ENCODE measurements around the gene DOCK6. TPM values are rescaled to one million over a fixed set of nuclear protein-coding genes. Genes with fewer than 3 reads are reported as not detected.

DOCK6 gene
- total RNA-seq, 1 experiment from 2014 or later = 57.9 TPM

DNA sequence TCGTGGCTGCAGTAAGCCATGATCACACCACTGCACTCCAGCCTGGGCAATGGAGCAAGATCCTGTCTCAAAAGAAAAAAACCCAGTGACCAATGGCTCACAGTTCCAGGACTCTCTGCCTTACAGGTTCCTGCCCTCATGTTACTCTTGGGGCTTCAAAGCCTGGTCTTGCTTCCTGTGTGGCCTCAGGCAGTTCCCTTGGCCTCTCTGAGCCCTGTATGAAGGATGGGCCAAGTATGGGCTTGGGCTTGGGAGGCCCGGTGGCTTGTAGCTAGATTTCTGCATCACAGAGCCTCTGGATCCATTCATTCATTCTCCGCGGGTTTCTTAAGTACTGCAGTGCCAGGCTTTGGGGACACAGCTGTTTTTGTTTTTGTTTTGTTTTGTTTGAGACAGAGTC, 32.9 kb upstream of the DOCK6 start:
- H2BK15ac ChIP-seq (ENCODE audit: low read depth, low read length) = no peak overlapping the region
- no peak overlapping the region for H3K4ac ChIP-seq (ENCODE audit: low read depth, low read length)
- no peak overlapping the region for H4K5ac ChIP-seq (ENCODE audit: insufficient read length, low read depth, low read length)
- no peaks in the 10 kb centered on the region; a peak in 2 of 7 replicates for H3K36me3 Mint-ChIP-seq (ENCODE audit: insufficient read depth in 1 of 3, low read depth in 3 of 3)
- H4K20me1 ChIP-seq (ENCODE audit: control insufficient read depth, insufficient read depth, insufficient read length) = peaks cover 4% of the 10 kb centered on the region
- H3T11ph ChIP-seq (ENCODE audit: low read length) = no peak overlapping the region
- no peak overlapping the region for H3K27ac ChIP-seq (ENCODE audit: insufficient read length, low read depth, low read length)
- no peak overlapping the region for H2BK120ac ChIP-seq (ENCODE audit: low read depth, low read length, poor library complexity, severe bottlenecking)
- no peak overlapping the region for H2BK5ac ChIP-seq (ENCODE audit: insufficient read length, low read length)
- H3K9me3 Mint-ChIP-seq = no peaks in the 10 kb centered on the region
- H4K8ac ChIP-seq (replicated peaks; ENCODE audit: insufficient read length, low read depth, low read length) = no peak overlapping the region
- H4K91ac ChIP-seq (ENCODE audit: insufficient read length, low read depth, low read length) = no peak overlapping the region
- H3K4me2 ChIP-seq (ENCODE audit: insufficient read depth, insufficient read length, low read length) = no peak overlapping the region
- no peak overlapping the region for H2BK20ac ChIP-seq (ENCODE audit: low read depth, low read length, poor library complexity, severe bottlenecking)
- H3K4me3 Mint-ChIP-seq = no peak overlapping the region
- no peak overlapping the region for H3K9ac ChIP-seq (ENCODE audit: extremely low read depth, insufficient read length, low read length)
- H2AFZ ChIP-seq (ENCODE audit: low read length) = no peak overlapping the region
- no peaks in the 10 kb centered on the region for H3K27me3 ChIP-seq (ENCODE audit: insufficient read depth, low read length)
- H3K4me1 ChIP-seq (ENCODE audit: insufficient read depth, low read length) = no peaks in the 10 kb centered on the region
- H3K14ac ChIP-seq (ENCODE audit: insufficient read depth, low read length) = no peak overlapping the region
- H2AK5ac ChIP-seq (ENCODE audit: insufficient read length, low read length) = no peak overlapping the region
- TF ChIP-seq, protein P1, sequence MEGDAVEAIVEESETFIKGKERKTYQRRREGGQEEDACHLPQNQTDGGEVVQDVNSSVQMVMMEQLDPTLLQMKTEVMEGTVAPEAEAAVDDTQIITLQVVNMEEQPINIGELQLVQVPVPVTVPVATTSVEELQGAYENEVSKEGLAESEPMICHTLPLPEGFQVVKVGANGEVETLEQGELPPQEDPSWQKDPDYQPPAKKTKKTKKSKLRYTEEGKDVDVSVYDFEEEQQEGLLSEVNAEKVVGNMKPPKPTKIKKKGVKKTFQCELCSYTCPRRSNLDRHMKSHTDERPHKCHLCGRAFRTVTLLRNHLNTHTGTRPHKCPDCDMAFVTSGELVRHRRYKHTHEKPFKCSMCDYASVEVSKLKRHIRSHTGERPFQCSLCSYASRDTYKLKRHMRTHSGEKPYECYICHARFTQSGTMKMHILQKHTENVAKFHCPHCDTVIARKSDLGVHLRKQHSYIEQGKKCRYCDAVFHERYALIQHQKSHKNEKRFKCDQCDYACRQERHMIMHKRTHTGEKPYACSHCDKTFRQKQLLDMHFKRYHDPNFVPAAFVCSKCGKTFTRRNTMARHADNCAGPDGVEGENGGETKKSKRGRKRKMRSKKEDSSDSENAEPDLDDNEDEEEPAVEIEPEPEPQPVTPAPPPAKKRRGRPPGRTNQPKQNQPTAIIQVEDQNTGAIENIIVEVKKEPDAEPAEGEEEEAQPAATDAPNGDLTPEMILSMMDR (conservative IDR thresholded peaks at IDR 0.05) = no peak
- no CpG with 5 or more reads among the region's 4 CpGs for WGBS (ENCODE audit: extremely low coverage, insufficient read length, low lambda C conversion rate)
- DNase-seq = no peak
- H3K79me1 ChIP-seq (ENCODE audit: insufficient read depth, low read depth, low read length, poor library complexity, severe bottlenecking) = no peaks in the 10 kb centered on the region
- H3K18ac ChIP-seq (ENCODE audit: insufficient read length, low read depth, low read length) = no peak overlapping the region
- H3K27ac Mint-ChIP-seq = no peak overlapping the region
- peaks cover 7 to 22% of the 10 kb centered on the region in 2 experiments for H3K4me1 Mint-ChIP-seq
- no peaks in the 10 kb centered on the region for H3K79me2 ChIP-seq (ENCODE audit: insufficient read depth, low read length)
- H3K23me2 ChIP-seq (ENCODE audit: insufficient read length, low read depth, low read length, poor library complexity, severe bottlenecking) = no peaks in the 10 kb centered on the region
- no peak overlapping the region for H2BK12ac ChIP-seq (ENCODE audit: insufficient read length, low read depth, low read length)
- no peak overlapping the region for H3K56ac ChIP-seq (ENCODE audit: insufficient read length, low read depth, low read length)
- peaks cover 4% of the 10 kb centered on the region for H3K27me3 Mint-ChIP-seq (ENCODE audit: low read depth)
- H3K9me3 ChIP-seq (ENCODE audit: control insufficient read depth, low read depth, low read length) = no peaks in the 10 kb centered on the region
- no peak overlapping the region for H3K23ac ChIP-seq (ENCODE audit: insufficient read length, low read depth, low read length)

All from H9 (cell line).